Transverse colon (tissue), 4 donors: ENCODE measurements around the gene DES. TPM values are rescaled to one million over a fixed set of nuclear protein-coding genes. Genes with fewer than 3 reads are reported as not detected.
"Not testable (repeated sequence)": the region's sequence is repeated elsewhere in the genome, so short reads cannot be mapped to it uniquely, and the experiment has no call there.

Source experiments
- DNase-seq: peaks from one replicate; pipeline ENCODE4 v3.0.0-alpha.2; 2019
- H3K27ac ChIP-seq, 4 donors: fragments of 200-600 bp; sonication (generic); 2 replicates each; pipeline ENCODE4 v1.5.1; 2016 to 2018; ENCODE audit warnings: inconsistent platforms in 4 of 4
- H3K27me3 ChIP-seq: fragments of 200-600 bp; sonication (generic); 2 replicates; pipeline ENCODE4 v1.5.1; 2017; ENCODE audit warnings: inconsistent platforms
- H3K36me3 ChIP-seq, 4 donors: fragments of 200-600 bp; sonication (generic); 2 replicates each; pipeline ENCODE4 v1.5.1; 2017 to 2019; ENCODE audit warnings: inconsistent platforms in 4 of 4
- H3K4me1 ChIP-seq, 4 donors: fragments of 200-600 bp; sonication (generic); 2 replicates each; pipeline ENCODE4 v1.5.1; 2017 to 2020; ENCODE audit warnings: inconsistent platforms in 4 of 4
- H3K4me3 ChIP-seq, 4 donors: fragments of 200-600 bp; sonication (generic); 1 replicate in 1 of 4; 2 replicates in 3 of 4; pipeline versions ENCODE4 v1.5.1 to v1.6.1; 2017 to 2019; ENCODE audit warnings: inconsistent platforms in 4 of 4
- H3K9me3 ChIP-seq, 2 donors: fragments of 200-600 bp; sonication (generic); 2 replicates each; pipeline ENCODE4 v1.5.1; 2017 to 2019; ENCODE audit warnings: inconsistent platforms in 2 of 2
- EP300 ChIP-seq: sonication (generic); formaldehyde crosslinking; IDR thresholded peaks from one replicate; pipeline ENCODE4 v1.6.1; 2017; ENCODE audit warnings: antibody characterized with exemption, low read depth
- POLR2A ChIP-seq: fragments of 450-650 bp; IDR thresholded peaks from one replicate; pipeline ENCODE4 v1.6.1; 2016; ENCODE audit warnings: antibody characterized with exemption, mild to moderate bottlenecking, moderate library complexity
- POLR2AphosphoS5 ChIP-seq, 3 donors: sonication (generic); formaldehyde crosslinking; IDR thresholded peaks; one replicate each; pipeline ENCODE4 v1.6.1; 2016; ENCODE audit warnings: antibody characterized with exemption in 3 of 3
- WGBS, 2 donors: methylation state at CpG; one replicate each; pipeline ENCODE4 v1.1.5; 2018; ENCODE audit warnings: low coverage in 1 of 2; 5-methylcytosine and 5-hydroxymethylcytosine counted together
- in situ Hi-C, 4 donors: fragments of 200-750 bp; cut with MboI; loops; one replicate each; pipeline versions ENCODE4 v1.15.0 to v1.15.1; 2017; ENCODE audit warnings: low sequenced_read_pairs in 3 of 4, low pct_ligation_motif_present in 1 of 4, low pct_unique_long_range_greater_than_20kb in 1 of 4
- intact Hi-C: fragments of 100-400 bp; cut with DNase I; formaldehyde crosslinking; loops from one replicate; pipeline ENCODE4 v1.15.1; 2023; ENCODE audit warnings: low total_unique reads
- total RNA-seq, 4 donors: library from RNA; depleted of rRNA; stranded (reverse); fragments of >200 nt; gene quantifications; one replicate each; pipeline ENCODE4 v1.1.0, GENCODE V29; 2016
- TF ChIP-seq, protein P1 (sequence below), 5 experiments: fragments of 200-600 bp in 3 of 5; fragments of 450-650 bp in 2 of 5; sonication (generic) in 3 of 5; IDR thresholded peaks; 1 replicate in 2 of 5; 2 replicates in 3 of 5; pipeline ENCODE4 v1.5.1; 2016 to 2017; ENCODE audit warnings: antibody characterized with exemption in 5 of 5, inconsistent platforms in 3 of 5, mild to moderate bottlenecking in 2 of 5, moderate library complexity in 1 of 5

DES gene
- total RNA-seq, 4 donors from 2014 or later: 1,000 to 12,373 (median 1,519) TPM

DNA sequence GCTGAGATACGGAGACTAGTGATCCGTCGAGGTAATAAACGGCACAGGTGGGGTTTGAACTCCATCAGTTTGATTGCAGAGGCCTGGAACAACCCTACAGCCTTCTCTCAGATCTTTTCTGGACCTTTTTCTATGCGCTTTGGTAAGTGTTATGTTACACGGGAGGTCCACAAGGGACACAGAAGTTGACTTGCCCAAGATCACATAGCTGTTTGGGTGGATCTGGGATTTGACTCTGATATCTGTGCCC, 29.3 kb upstream of the DES start:
- Histone ChIP-seq H3K27ac (peak overlapping the region; percentile 93 to 100 (median 97)), H3K4me1 (peaks cover 10 to 18% (median 14%) of the 10 kb centered on the region in 4 donors), H3K9me3 (no peaks in the 10 kb centered on the region), H3K27me3 (no peaks in the 10 kb centered on the region), H3K36me3 (peaks cover 0 to 18% (median 5%) of the 10 kb centered on the region in 4 donors), H3K4me3 (peak overlapping the region in 3 of 4 donors; percentile 47 to 83 (median 61))
- DNase-seq: no peak
- intact Hi-C loops: loop anchor here (10.0 kb wide), 1 partner anchor 1164 kb away; no protein-coding TSS in a partner anchor
- in situ Hi-C loops: no loop called here
- 25 to 34% methylated on average over 5 to 6 of the region's 6 CpGs for WGBS, 2 donors
- no peak for TF ChIP-seq EP300
- TF ChIP-seq POLR2AphosphoS5 (IDR thresholded peaks at IDR 0.05): no peak
- no peak for TF ChIP-seq POLR2A
- TF ChIP-seq, protein P1, sequence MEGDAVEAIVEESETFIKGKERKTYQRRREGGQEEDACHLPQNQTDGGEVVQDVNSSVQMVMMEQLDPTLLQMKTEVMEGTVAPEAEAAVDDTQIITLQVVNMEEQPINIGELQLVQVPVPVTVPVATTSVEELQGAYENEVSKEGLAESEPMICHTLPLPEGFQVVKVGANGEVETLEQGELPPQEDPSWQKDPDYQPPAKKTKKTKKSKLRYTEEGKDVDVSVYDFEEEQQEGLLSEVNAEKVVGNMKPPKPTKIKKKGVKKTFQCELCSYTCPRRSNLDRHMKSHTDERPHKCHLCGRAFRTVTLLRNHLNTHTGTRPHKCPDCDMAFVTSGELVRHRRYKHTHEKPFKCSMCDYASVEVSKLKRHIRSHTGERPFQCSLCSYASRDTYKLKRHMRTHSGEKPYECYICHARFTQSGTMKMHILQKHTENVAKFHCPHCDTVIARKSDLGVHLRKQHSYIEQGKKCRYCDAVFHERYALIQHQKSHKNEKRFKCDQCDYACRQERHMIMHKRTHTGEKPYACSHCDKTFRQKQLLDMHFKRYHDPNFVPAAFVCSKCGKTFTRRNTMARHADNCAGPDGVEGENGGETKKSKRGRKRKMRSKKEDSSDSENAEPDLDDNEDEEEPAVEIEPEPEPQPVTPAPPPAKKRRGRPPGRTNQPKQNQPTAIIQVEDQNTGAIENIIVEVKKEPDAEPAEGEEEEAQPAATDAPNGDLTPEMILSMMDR (IDR thresholded peaks at IDR 0.05): no peak

DNA sequence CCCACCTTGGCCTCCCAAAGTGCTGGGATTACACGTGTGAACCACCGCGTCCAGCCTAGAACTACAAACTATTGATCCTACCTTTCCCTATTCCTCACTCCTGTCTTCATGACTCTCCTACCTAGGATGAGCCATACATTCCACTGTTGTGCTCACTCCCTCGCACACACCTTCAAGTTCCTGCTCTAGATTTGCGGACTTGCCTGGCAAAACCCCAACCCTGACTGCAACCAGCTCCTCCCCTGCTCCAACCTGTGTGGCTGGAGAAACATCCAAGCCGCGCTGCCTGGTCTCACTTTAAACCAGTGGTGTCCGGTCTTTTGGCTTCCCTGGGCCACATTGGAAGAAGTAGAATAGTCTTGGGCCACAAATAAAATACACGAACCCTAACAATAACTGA, 25.4 kb upstream of the DES start:
- peaks cover 0 to 17% (median 6%) of the 10 kb centered on the region in 4 donors for H3K4me1 ChIP-seq
- no peaks in the 10 kb centered on the region for H3K9me3 ChIP-seq
- H3K27me3 ChIP-seq: no peaks in the 10 kb centered on the region
- WGBS, 2 donors: 90 to 94% methylated on average over 6 to 9 of the region's 9 CpGs
- no peak overlapping the region for H3K4me3 ChIP-seq
- no peak for TF ChIP-seq POLR2AphosphoS5 (IDR thresholded peaks at IDR 0.05)
- TF ChIP-seq, protein P1 (IDR thresholded peaks at IDR 0.05): no peak
- no peak for TF ChIP-seq EP300
- TF ChIP-seq POLR2A: no peak
- no peak overlapping the region for H3K27ac ChIP-seq
- H3K36me3 ChIP-seq: no peaks in the 10 kb centered on the region
- intact Hi-C loops (no loop called here), in situ Hi-C loops (no loop called here)
- no peak for DNase-seq

DNA sequence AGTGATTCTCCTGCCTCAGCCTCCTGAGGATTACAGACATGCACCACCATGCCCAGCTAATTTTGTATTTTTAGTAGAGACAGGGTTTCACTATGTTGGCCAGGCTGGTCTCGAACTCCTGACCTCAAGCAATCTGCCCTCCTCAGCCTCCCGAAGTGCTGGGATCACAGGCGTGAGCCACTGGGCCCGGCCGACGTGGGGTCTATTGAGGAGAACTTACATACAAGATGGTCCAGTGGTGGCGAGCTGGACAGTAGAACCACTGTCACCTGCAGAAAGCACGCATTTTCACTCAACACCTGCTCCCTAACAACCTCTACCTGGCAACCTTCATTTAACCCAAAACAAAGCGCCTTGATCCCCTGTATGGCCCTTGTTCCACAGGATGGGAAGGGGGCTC, 23.1 kb upstream of the DES start:
- intact Hi-C loops, in situ Hi-C loops: not testable (repeated sequence)

DNA sequence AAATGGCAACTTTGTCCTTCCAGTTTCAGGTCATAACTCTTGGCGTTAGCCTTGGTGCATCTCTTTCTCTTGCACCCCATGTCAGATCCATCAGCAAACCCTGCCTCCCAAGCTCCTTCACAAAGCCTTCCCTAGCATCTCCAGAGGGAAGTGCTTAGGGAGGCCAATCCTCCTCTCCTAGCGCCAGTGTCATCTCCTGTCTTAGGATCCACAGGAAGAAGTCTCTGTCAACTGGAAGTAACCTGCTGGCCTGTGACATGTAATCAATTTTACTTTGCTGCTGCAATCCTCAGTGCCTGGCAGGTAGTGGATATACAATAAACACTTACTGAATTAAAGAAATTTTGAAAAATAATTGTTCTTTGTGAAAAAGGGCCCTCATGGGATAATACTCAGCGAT, 22.6 kb upstream of the DES start:
- Histone ChIP-seq H3K9me3 (no peaks in the 10 kb centered on the region), H3K4me1 (peaks cover 6 to 30% (median 17%) of the 10 kb centered on the region in 4 donors), H3K27me3 (no peaks in the 10 kb centered on the region), H3K27ac (no peak overlapping the region), H3K4me3 (no peak overlapping the region), H3K36me3 (no peaks in the 10 kb centered on the region)
- intact Hi-C loops: no loop called here
- WGBS, 2 donors: 90 to 100% methylated on average over 2 to 3 of the region's 3 CpGs
- no peak for DNase-seq
- in situ Hi-C loops: no loop called here
- TF ChIP-seq, protein P1 (IDR thresholded peaks at IDR 0.05): no peak
- TF ChIP-seq POLR2A (no peak), POLR2AphosphoS5 (IDR thresholded peaks at IDR 0.05) (no peak), EP300 (no peak)

More for the DNA sequence above, 23.1 kb upstream of the DES start:
- peaks cover 6 to 30% (median 19%) of the 10 kb centered on the region in 4 donors for H3K4me1 ChIP-seq
- H3K36me3 ChIP-seq, H3K27ac ChIP-seq, H3K27me3 ChIP-seq, H3K9me3 ChIP-seq, DNase-seq, H3K4me3 ChIP-seq: not testable (repeated sequence)
- WGBS, 2 donors: 86% methylated on average over 9 of the region's 9 CpGs; no CpG with 5 or more reads in 1 of the 2 donors

DNA sequence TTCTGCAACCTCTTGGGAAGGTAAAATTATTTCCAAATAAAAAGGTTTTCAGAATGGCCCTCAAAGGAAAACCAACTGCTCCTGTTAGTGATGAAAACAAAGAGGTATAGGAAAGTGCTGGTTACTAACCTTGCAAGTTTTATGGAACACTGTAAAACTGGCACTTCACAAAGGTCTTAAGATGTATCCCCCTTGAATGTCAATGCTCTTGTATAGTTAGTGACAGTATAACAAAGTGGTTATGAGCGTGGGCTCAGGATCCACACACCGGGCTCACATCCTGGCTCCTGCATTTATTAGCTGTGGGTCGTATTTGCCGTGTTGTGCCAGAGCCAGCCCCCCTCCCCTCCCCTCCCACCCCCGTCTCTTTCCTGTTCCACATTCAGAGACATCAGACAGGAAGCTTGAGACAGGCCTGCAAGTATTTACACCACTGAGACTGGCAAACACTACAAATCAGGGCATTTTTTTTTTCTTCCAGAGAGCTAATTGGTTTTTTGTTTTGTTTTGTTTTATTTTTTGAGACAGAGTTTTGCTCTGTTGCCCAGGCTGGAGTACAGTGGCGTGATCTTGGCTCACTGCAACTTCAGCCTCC, 21.2 kb upstream of the DES start:
- in situ Hi-C loops: no loop called here
- no peak overlapping the region for H3K4me3 ChIP-seq
- TF ChIP-seq POLR2AphosphoS5 (IDR thresholded peaks at IDR 0.05): no peak
- TF ChIP-seq EP300: no peak
- no peak for TF ChIP-seq POLR2A
- TF ChIP-seq, protein P1 (IDR thresholded peaks at IDR 0.05): no peak
- intact Hi-C loops: no loop called here
- peaks cover 6 to 30% (median 17%) of the 10 kb centered on the region in 4 donors for H3K4me1 ChIP-seq
- no peaks in the 10 kb centered on the region for H3K36me3 ChIP-seq
- DNase-seq: no peak
- 62% methylated on average over 6 of the region's 6 CpGs; no CpG with 5 or more reads in 1 of the 2 donors for WGBS, 2 donors
- no peaks in the 10 kb centered on the region for H3K27me3 ChIP-seq
- no peaks in the 10 kb centered on the region for H3K9me3 ChIP-seq
- peak overlapping the region in 1 of 4 donors; percentile 79 for H3K27ac ChIP-seq
